Measurements from ENCODE around the gene RNF26. TPM values are rescaled to one million over a fixed set of nuclear protein-coding genes. Genes with fewer than 3 reads are reported as not detected.

The RNF26 gene
- total RNA-seq, 3 donors from 2014 or later, result 20.7 to 24.7 (median 23.7) TPM

- Histone ChIP-seq H3K4me3 (no peak overlapping the region), H3K36me3 (ENCODE audit: low read depth) (no peaks in the 10 kb centered on the region), H3K4me1 (ENCODE audit: low read depth) (peaks cover 8% of the 10 kb centered on the region), H3K9me3 (no peaks in the 10 kb centered on the region)
- ATAC-seq (no peak), DNase-seq (no peak)
- intact Hi-C loops (cut with DNase I, micrococcal nuclease), result no loop called here
- TF ChIP-seq, protein P1, sequence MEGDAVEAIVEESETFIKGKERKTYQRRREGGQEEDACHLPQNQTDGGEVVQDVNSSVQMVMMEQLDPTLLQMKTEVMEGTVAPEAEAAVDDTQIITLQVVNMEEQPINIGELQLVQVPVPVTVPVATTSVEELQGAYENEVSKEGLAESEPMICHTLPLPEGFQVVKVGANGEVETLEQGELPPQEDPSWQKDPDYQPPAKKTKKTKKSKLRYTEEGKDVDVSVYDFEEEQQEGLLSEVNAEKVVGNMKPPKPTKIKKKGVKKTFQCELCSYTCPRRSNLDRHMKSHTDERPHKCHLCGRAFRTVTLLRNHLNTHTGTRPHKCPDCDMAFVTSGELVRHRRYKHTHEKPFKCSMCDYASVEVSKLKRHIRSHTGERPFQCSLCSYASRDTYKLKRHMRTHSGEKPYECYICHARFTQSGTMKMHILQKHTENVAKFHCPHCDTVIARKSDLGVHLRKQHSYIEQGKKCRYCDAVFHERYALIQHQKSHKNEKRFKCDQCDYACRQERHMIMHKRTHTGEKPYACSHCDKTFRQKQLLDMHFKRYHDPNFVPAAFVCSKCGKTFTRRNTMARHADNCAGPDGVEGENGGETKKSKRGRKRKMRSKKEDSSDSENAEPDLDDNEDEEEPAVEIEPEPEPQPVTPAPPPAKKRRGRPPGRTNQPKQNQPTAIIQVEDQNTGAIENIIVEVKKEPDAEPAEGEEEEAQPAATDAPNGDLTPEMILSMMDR (IDR thresholded peaks at IDR 0.05), result no peak
Measured at GRCh38 chr11:119376197-119376847, 42.0 kb downstream of the RNF26 start.

DNA sequence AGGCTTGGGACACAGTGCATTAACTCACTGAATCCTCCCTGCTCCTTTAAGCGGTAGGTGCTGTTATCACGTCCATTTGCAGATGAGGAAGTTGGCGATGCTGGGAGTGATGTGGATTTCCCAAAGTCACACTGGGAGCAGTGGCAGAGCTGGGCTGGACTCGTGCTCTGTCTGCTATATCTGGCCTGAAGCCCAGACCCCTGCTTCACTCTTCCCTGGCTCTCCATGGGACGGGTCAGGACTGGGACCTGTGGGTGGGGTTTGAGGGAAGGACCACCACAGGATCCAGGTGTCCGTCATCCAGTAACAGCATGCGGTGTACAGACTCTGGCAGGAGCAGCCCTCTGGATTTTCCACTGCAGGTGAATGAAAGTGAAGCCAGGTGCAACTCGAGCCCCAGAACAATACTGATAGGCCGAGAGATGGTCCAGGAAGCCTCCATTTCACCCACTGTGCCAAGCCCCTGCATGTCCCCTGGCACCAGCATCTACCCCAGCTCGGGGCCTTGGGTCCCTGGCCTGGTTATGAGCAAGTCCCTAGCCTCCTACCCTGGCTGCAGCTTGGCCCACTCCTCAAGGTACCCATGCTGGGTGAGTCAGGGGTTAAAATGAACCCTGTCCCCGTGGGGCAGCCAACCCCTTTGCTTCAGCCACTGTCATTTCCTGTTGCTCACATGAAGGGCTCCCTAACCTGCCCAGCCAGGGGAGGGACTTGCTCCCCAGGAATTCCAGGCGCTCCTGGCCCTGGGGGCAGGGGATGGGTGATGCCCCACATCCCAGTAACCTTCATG lies 43.0 kb downstream of the RNF26 start:
- no peak for ATAC-seq
- Histone ChIP-seq H3K36me3 (ENCODE audit: low read depth) (no peaks in the 10 kb centered on the region), H3K4me1 (ENCODE audit: low read depth) (peaks cover 12% of the 10 kb centered on the region), H3K4me3 (no peak overlapping the region), H3K9me3 (no peaks in the 10 kb centered on the region)
- intact Hi-C loops (cut with DNase I, micrococcal nuclease), result no loop called here
- DNase-seq, result no peak
- TF ChIP-seq, protein P1 (IDR thresholded peaks at IDR 0.05), result no peak

- no peak for ATAC-seq
- H3K36me3 ChIP-seq (ENCODE audit: low read depth), result no peaks in the 10 kb centered on the region
- TF ChIP-seq, protein P1 (IDR thresholded peaks at IDR 0.05), result no peak
- H3K9me3 ChIP-seq, result no peaks in the 10 kb centered on the region
- DNase-seq, result no peak
- intact Hi-C loops (cut with DNase I, micrococcal nuclease), result no loop called here
- peaks cover 12% of the 10 kb centered on the region for H3K4me1 ChIP-seq (ENCODE audit: low read depth)
- no peak overlapping the region for H3K4me3 ChIP-seq
Measured at GRCh38 chr11:119377961-119378667, 43.8 kb downstream of the RNF26 start.

GRCh38 chr11:119378851-119379465 lies 44.6 kb downstream of the RNF26 start:
- ATAC-seq (no peak), DNase-seq (no peak)
- Histone ChIP-seq H3K9me3 (no peaks in the 10 kb centered on the region), H3K36me3 (ENCODE audit: low read depth) (no peaks in the 10 kb centered on the region), H3K4me1 (ENCODE audit: low read depth) (peaks cover 12% of the 10 kb centered on the region), H3K4me3 (no peak overlapping the region)
- intact Hi-C loops (cut with DNase I, micrococcal nuclease), result no loop called here
- TF ChIP-seq, protein P1 (IDR thresholded peaks at IDR 0.05), result no peak

DNA sequence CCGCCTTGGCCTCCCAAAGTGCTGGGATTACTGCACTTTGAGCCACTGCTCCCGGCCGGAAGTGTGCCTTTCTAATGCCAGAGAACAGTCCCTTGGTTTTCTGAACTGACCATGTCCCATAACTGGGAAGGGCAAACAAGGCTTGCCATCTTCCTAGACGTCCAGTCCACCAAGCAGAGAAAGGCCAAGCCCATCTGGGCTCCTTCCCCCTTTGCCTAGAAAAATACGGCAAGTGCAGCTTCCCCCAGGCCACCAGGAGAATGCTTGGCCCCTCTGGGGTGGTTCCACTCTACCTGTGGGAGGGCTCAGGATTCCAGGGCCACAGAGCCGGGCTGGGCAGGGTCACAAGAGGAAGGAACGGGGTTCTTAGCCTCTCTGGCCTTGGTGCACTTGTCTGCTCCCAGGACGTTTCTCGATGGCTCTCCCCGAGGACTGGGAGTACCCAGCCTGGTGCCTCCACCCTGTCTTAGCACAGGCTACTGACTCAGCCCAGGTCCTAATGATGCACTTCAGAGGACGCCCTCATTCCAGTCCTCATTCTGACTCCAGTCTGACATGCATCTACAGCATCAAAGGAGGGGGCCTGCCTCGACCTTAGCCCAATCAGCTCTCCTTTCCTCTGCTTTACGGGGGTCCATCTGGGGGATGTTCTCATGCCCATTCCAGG lies 46.0 kb downstream of the RNF26 start:
- intact Hi-C loops (cut with DNase I, micrococcal nuclease), result no loop called here
- no peak overlapping the region for H3K4me3 ChIP-seq
- TF ChIP-seq, protein P1 (IDR thresholded peaks at IDR 0.05), result no peak
- ATAC-seq (no peak), DNase-seq (no peak)
- H3K36me3 ChIP-seq (ENCODE audit: low read depth), result no peaks in the 10 kb centered on the region
- H3K9me3 ChIP-seq, result no peaks in the 10 kb centered on the region
- H3K4me1 ChIP-seq (ENCODE audit: low read depth), result peaks cover 9% of the 10 kb centered on the region
